Measurements from ENCODE around the gene OR5AL1.

- TF ChIP-seq CTCF (IDR thresholded peaks at IDR 0.05; ENCODE audit: insufficient read depth, low read length, poor library complexity, severe bottlenecking) (no peak), EZH2phosphoT487 (conservative IDR thresholded peaks at IDR 0.05; ENCODE audit: low read length) (no peak)
These were observed 41.0 kb downstream of the OR5AL1 start for GRCh38 chr11:56453521-56453920.
